HG03103 (cell line): ENCODE results near the gene PRR19.

ENCODE experiments used
- ATAC-seq: cut with Tn5 transposase; IDR thresholded peaks from one replicate; pipeline ENCODE4 v1.9.1; 2021; ENCODE audit warnings: low read depth; ENCODE audit not compliant: unreplicated experiment

Gene PRR19

DNA sequence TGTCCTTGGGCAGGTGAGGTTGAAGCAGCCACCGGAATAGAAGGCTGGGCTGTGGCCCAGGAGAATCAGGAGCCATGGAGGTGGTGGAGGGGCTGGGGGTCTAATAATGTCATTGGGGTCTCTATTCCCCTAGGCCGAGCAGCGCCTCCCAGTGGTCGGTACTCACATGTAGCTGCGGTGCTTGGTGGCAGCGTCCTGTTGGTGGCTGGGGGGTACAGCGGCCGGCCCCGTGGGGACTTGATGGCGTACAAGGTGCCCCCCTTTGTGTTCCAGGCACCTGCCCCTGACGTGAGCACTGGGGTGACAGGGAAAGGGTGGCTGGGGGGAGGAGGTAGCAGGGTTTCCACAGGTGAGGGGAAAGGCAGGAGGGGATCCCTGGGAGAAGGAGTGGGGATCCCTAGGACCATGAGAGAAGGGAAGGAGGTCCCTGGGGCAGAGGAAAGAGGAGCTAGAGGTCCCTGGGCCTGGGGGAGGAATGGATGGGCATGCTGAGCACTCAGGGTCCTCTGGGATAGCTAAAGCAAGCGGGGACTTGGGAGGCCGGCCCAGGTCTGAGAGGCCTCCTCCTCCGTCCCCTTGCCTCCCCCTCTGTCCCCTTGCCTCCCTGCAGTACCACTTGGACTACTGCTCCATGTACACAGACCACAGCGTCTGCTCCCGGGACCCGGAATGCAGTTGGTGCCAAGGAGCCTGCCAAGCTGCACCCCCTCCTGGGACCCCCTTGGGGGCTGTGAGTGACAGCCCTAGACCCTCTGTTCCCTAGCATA is 41.6 kb downstream of the PRR19 start:
- ATAC-seq: no peak

DNA sequence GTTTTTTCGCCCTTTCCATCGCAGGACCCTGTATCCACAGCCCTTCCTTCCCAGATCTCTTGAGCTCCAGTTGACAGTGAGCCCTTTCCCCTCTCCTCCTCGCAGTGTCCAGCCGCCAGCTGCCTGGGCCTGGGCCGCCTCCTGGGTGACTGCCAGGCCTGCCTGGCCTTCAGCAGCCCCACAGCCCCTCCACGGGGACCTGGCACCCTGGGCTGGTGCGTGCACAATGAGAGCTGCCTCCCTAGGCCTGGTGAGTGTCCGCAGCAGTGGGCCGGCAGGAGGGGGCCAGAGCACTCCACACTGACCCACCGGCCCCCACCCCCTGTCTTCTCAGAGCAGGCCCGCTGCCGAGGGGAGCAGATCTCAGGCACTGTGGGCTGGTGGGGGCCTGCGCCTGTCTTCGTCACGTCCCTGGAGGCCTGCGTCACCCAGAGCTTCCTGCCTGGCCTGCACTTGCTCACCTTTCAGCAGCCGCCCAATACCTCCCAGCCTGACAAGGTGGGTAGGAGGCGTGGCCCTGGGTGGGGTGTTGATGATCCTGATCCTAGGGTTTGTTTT is 42.5 kb downstream of the PRR19 start:
- ATAC-seq: no peak

DNA sequence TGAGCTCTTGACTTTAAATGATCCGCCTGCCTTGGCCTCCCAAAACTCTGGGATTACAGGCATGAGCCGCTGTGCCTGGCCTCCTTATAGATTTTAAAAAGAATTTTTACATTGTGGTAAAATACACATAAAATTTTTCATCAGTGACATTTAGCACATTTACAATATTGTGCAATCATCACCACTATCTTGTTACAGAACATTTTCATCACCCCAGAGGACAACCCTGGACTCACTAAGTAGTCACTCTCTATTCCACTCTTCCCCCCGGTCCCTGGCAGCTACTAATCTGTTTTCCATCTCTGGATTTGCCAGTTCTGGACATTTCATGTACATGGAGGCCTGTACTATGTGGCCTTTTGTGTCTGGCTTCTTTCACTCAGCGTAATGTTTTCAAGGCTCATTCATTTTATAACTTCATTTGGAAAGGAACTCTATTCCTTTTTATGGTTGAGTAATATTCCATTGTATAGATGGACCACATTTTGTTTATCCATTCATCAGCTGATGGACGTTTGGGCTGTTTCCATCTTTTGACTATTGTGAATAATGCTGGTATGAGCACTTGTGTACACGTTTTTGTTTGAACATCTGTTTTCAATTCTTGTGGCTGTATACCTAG is 43.4 kb downstream of the PRR19 start:
- no peak for ATAC-seq

DNA sequence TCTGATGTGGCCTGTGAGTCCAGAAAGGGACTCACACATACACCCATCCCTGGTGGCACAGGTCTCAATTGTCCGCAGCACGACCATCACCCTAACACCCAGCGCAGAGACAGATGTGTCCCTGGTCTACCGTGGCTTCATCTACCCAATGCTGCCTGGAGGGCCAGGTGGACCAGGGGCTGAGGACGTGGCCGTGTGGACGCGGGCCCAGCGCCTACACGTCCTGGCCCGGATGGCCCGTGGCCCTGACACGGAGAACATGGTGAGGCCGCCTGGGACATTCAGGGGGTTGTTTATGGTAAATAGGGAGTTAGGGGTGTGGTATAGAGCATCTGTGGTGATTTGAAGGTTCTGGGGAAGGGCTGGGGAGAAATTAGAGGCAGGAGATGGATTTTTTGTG is 46.3 kb downstream of the PRR19 start:
- no peak for ATAC-seq

DNA sequence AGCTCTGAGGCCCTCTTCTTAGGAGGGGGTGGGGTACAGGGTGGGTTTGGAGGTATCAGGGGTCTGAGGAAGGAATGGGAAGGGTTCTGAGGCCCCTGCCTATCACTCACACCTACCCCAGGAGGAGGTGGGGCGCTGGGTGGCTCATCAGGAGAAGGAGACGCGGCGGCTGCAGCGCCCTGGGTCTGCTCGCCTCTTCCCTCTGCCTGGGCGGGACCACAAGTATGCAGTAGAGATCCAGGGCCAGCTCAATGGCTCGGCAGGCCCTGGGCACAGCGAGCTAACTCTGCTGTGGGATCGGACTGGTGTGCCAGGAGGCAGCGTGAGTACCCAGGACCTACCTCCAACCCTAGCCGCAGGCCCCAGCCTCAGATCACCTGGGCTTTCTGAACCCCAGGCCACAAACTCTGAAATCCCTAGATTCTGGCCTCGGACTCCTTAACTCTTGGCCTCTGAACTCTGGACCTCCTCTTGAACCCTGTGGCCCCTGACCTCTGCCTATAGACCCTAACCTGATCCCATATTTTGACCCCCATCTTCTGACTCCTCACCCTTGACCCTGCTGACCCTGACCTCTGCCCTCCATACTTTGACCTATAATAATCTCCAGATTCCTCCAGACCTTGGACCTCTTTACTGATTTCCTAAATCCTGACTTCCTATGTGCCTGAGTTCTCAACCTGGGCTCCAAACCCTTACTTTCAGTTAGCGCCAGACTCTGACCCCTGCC is 47.6 kb downstream of the PRR19 start:
- ATAC-seq: no peak

DNA sequence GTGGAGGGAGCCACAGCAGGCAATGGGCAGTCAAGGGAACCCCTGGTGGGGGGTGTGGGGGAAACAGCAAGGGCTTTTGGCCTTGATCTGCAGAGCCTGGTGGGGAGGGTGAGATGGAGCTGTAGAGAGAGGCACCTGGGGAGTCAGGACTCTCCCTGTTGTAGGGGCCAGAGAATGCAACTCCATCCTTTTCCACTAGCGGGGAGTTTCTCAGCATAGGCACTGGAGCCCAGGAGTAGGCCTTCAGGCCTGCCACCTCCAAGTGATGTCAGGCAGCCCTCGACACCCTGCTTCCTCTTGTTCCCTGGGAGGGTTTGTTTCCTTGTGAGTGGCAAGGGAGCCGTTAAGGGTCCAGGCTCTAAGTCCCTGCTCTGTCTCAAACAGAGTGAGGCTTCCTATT is 48.5 kb downstream of the PRR19 start:
- ATAC-seq: no peak

DNA sequence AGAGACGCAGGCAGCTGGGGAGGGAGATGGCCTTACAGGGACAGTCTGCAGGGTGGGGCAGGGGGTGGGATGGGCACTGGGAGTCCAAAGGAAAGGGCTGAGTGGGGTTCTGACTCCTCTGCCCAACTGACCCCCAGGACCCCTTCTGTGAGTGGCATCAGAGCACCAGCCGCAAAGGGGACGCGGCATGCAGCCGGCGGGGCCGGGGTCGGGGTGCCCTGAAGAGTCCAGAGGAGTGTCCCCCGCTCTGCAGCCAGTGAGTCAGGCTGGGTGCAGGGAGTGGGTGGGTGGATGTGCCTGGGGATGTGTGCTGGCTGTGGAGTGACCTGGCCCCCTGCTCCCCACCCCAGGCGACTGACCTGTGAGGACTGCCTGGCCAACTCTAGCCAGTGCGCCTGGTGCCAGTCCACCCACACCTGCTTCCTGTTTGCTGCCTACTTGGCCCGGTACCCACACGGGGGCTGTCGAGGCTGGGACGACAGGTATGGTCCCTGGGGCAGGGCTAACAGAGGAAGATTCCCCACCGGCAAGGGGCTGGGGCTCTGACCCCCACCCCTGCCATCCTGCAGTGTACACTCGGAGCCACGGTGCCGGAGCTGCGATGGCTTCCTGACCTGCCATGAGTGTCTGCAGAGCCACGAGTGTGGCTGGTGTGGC is 49.3 kb downstream of the PRR19 start:
- no peak for ATAC-seq

DNA sequence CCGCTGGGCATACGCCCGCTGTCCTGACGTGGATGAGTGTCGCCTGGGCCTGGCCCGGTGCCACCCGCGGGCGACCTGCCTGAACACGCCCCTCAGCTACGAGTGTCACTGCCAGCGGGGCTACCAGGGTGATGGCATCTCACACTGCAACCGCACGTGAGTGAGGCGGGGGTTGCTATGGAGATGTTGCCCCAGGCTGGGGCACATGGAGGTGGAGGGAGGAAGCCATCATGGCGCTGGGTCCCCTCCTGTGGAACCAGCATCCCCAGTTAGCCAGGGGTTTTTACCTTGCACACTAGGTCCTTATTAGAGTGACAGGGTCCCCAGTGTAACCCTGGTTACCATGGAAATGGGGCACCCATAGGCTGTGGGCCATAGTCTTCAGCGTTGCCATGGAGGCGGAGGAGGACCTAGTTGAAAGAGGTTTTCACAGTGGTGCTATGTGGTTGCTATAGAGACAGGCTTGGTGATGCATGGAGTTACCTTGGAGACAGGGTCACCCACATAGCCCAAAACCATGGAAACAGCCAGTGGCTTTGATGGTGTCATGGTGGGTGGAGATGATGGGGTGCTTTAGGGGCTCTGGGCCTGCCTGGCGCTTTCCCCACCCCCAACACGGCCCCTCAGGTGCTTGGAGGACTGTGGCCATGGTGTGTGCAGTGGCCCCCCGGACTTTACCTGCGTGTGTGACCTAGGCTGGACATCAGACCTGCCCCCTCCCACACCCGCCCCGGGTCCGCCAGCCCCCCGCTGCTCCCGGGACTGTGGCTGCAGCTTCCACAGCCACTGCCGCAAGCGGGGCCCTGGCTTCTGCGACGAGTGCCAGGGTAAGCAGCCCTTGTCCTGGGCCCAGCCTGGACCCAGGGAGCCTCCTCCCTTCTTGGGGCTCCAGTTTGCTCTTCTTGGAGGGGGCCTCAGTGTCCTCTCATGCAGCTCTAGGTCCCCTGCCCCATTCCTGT is 50.6 kb downstream of the PRR19 start:
- no peak for ATAC-seq

DNA sequence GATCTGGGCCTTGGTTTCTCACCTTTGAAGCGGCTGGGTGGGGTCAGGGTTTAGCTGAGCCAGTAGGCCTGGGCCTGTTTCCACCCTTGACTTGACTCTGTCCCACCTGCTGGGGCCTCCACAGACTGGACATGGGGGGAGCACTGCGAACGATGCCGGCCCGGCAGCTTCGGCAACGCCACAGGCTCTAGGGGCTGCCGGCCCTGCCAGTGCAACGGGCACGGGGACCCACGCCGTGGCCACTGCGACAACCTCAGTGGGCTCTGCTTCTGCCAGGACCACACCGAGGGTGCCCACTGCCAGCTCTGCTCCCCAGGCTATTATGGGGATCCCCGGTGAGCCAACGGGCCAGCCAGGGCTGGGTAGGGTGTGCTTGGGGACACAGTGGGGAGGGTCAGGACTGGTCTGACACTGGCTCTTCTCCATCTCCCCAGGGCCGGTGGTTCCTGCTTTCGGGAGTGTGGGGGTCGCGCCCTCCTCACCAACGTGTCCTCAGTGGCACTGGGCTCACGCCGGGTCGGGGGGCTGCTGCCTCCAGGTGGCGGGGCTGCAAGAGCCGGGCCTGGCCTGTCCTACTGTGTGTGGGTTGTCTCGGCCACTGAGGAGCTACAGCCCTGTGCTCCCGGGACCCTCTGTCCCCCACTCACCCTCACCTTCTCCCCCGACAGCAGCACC is 51.5 kb downstream of the PRR19 start:
- no peak for ATAC-seq

DNA sequence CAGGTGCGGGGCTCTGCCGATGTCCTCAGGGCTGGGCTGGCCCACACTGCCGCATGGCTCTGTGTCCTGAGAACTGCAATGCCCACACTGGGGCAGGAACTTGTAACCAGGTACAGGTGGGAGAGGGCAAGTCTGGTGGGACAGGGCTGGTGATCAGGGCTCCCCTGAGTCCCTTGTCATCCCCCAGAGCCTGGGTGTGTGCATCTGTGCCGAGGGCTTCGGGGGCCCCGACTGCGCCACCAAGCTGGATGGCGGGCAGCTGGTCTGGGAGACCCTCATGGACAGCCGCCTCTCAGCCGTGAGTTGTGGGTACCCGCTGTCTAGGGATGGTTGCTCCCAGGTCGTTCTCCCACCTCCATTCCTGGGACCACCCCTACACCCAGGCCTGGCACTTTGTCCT is 54.0 kb downstream of the PRR19 start:
- no peak for ATAC-seq

DNA sequence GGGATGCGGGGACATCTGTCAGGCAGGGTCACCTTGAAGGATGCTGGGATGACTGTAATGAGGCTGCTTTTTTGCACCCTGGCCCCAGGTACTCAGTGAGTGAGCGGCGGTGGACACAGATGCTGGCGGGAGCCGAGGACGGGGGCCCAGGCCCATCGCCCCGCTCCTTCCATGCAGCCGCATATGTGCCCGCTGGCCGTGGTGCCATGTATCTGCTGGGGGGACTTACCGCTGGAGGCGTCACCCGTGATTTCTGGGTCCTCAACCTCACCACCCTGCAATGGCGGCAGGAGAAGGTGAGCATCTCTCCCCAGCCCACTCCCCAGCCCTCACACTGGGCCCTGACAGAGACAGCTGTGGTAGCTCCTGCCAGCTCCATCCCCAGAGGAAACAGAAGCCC is 54.8 kb downstream of the PRR19 start:
- no peak for ATAC-seq

DNA sequence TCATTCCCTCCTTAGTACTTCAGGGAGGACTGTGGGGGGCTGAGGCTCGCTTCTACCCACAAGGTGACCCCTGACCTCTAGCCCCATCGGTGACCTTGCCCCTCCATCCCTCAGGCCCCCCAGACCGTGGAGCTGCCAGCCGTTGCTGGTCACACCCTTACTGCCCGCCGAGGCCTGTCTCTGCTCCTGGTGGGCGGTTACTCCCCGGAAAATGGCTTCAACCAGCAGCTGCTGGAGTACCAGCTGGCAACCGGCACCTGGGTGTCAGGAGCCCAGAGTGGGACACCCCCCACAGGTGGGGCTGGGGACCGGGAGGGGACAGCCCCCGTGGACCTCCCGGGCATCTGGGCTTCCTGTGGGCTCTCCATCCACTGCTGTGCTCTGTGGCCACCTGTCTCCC is 55.4 kb downstream of the PRR19 start:
- ATAC-seq: no peak
